HG02981 (cell line): ENCODE data around the gene CCL1.

ENCODE experiments used
- ATAC-seq: cut with Tn5 transposase; IDR thresholded peaks from one replicate; pipeline ENCODE4 v1.9.1; 2021; ENCODE audit warnings: mild to moderate bottlenecking, moderate library complexity; ENCODE audit not compliant: unreplicated experiment

The CCL1 gene

DNA sequence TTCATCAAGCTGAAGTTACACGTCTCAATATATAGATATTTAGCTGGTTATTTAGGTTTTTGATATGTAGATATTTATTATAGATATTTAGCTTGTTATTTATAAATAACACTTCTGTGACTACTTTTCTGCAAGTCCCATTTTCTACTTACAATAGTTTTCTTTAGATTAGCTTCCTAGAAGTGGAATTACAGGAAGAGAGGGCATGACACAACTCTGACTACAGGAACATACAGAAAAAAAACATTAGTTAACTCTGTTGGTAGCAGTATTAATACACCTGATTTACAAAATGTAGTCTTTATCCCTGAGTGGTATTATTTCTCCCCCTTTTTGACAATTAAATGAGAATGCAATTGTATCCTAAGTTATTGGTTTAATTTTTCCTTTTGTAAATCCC is 21.2 kb upstream of the CCL1 start:
- ATAC-seq: no peak

GRCh38 chr17:34383216-34383615 is 20.2 kb upstream of the CCL1 start:
- ATAC-seq: no peak

DNA sequence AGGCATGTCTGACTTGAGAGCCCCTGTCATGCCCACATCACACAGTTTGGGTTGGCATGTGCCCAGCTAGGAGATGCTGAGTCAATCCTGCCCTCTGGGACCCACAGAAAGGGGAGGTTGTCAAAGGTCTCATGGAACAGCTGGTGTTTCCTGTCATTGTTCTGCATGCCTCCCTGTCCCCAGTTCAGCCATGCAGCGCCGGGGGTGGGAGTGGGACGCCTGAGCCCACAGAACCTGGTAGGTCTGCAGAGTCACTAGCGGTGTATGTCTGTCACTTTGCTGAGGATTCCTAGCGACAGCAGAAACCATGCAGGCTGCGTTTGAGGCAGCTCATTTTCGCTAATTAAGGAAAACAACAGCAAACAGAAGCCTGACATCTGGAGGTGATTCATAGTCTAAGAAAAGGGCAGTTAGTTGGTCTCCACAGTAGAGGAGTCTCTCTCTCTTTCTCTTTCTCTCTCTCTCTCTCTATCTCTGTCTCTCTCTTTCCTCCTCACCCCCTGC is 19.6 kb upstream of the CCL1 start:
- no peak for ATAC-seq

- no peak for ATAC-seq
Observed at GRCh38 chr17:34379868-34380267, 16.8 kb upstream of the CCL1 start.

- ATAC-seq: peak; percentile 71
Observed at GRCh38 chr17:34378664-34379101, 15.7 kb upstream of the CCL1 start.

DNA sequence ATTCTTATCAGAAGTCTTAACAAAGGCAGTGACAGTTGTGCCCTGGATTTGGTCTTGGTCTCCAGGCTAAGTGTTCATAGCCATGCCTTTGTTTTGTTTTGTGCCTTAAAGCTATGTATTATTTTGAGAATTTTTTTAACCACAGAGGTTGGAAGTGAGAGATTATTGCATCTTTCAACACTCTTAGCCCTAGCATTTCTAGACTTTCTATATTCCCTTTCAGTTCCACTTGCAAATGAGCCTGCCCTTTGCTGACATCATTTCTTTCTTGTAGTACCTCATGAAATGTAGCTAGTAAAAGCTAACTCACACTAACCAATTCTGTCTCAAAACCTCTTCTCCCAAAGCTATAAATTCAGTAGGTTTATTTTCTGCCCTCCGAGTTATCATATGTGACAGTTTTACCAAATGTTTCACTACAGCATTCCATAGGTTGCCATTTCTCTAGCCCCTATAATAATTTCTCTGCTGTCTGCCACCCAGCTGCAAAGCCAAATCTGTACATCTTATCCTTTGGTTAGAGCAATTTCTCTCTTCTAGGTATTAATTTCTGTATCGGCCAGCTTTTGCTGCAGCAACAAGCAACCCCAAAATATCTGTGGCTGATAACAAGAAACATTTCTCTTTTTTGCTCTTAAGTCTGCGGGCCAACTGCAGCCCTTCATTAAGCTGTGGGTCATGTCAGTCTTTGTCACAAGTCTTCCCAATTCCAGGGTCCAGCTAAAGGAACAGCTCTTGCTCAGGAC is 14.2 kb upstream of the CCL1 start:
- no peak for ATAC-seq

GRCh38 chr17:34375426-34375997 is 12.5 kb upstream of the CCL1 start:
- ATAC-seq: no peak

DNA sequence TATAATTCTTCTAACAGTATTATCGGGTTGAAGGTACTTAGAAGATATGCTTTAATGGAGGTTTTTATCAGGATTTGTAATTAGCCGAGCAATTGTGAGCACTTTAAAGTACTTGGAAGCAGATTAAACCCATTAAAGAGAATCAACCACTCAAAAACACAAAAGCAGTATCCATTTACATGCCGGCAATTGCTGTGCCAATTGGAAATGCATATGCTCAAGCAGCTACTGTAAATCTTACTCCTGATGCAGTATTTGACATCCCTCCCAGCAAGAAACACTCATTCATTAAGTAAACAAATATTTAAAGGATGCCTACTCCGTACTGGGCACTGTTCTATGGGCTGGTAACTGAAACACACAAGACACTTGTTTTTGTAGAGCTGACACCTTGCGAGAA is 11.4 kb upstream of the CCL1 start:
- no peak for ATAC-seq

DNA sequence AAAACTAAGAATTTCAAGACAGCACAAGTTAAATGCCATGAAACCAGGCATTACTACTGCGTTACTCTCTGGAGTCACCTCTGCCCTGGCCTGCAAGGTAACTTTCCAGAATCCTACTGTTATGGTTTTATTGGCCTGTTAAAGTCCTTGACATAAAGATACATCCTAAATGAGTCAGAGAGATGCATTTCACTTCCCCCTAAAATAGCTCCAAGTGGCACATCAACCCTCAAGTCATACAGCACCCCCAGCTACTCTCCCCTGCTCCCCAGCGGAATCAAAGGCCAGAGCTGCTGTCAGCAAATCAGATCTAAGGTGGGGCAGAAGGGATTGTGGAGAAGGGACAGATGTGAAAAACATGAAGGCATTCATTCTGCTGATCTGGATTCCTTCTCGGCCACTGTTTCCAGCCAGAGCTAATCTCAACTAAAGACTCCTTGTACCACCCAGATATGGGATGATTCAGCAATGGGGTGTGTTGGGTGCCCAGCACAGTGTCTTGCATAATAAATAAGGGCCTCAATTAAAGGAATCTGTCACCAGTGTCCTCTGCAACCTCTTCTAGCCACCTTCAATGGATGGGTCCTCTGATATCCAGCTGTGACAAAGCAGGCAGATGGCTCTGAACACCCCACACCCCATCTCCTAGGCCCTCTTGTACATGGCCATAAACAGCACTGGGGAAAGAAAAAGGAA is 8.5 kb upstream of the CCL1 start:
- no peak for ATAC-seq

DNA sequence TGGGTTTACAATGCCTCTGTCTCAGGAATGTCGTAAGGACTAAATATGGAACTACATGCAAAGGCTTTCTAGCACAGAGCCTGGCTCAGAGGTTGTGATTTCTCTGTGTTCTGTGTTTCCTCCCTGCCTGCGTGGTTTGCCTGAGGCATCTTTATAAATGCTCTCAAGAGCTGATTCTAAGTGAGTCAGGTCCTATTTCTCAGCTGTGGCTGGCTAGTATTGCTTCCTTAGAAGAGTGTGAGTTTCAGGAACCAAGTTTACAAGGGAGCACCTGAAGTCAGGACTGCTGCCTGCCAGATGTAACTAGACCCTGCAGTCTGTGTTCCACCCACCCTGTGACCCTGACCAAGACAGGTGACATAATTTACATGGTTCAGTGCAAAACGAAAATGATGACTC is 8.0 kb upstream of the CCL1 start:
- ATAC-seq: no peak

- ATAC-seq: no peak
Observed at GRCh38 chr17:34370376-34370996, 7.5 kb upstream of the CCL1 start.

DNA sequence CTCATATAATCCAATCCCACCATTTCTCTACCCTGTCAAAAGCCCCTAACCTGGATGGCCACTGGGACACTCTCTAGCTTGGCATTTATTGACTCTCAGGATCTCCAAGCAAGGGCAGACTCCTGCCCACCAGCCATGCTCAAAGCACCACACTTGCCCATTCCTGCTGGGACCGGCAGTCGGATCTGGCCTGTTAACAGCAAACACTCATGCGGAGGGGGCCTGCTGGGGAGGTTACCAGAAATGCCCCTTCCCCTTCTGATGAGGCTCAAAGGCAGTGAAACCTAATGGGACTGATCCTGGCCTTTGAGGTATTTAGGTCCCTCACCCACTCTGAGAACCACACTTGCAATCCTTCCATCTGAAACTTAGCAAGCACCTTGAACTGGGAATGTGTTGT is 6.5 kb upstream of the CCL1 start:
- no peak for ATAC-seq

- no peak for ATAC-seq
Observed at GRCh38 chr17:34368946-34369500, 6.0 kb upstream of the CCL1 start.

DNA sequence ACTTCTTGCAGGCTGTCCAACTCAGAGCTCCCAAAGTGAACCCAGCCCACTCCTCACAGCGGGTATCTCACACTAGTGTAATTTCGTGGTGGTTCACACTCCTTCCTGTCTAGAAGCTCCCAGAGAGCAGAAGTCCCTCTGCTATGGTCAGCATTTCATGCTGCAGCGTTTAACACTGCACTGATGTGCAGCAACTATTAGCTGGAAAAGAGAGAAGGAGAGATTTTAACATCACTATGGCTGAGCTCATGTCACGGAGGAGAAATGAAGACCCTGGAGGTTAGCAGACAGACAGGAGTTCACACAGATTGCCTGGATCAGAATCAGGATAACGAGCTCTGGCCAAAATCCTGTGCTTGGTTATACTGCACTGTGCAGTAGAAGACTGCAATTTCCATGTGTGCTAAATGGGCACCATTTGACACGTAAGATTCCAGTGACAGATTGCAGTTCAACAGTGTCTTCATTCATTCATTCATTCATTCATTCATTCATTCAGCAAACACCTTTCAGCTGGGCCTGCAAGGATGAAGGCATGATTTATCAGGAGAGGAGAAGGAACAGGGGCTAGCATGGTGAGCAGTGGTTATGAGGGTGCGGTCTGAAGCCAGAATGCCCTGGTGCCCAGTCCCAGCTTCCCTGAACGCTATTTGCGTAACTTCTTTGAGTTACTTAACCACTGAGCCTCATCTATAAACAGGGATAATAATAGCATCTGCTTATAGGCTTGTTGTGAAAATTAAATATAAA is 5.3 kb upstream of the CCL1 start:
- no peak for ATAC-seq

DNA sequence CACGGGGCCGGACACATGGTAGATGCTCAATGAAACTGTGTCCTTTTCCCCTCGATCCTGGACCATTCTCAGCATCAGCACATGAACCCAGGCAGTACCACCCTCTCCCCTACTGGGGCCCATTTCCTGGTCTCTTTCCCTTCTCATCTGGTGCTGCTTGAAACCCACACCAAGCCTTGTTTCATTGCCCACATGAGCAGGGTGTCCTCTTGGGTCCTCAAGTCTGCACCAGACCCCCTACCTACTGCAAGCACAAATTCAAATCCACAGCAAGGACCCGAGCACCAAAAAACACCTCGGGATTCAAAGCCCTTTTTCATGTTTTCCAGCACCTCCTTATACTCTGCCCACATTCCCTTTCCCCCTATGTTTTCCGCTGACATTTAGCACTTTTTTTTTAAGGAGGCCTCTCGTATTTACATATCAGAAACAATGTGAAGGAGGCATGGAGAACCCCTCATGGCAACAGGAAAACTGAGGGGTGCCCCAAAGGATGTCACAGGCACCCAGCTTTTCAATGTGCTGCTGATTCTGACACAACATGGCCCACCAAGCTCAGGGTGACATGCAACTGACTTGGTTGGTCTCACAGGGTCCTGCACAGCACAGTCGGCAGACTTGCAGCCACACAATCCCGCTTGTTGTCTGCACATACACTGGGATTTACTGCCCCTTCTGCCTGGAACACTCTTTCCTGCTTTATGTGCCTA is 4.6 kb upstream of the CCL1 start:
- no peak for ATAC-seq

GRCh38 chr17:34366529-34367107 is 3.6 kb upstream of the CCL1 start:
- ATAC-seq: no peak

- ATAC-seq: no peak
Observed at GRCh38 chr17:34366010-34366409, 3.0 kb upstream of the CCL1 start.

DNA sequence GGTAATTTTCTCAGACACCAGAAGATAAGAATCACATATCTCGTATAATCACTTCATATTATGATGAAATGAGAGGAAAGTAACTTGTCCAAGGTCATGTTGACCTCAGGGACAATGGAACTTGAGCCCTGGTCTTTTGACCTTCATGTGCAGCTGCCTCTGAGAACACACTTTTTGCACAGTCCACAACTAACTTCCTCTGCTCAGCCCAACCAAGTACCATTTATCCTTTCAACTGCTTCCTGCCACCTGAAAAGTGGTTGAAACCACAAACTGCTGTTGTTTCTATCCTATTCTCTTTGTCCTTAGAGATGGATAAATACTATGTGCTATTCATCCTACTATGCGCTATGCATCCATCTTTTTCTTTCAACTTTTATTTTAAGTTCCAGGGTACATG is 2.3 kb upstream of the CCL1 start:
- ATAC-seq: no peak

GRCh38 chr17:34364751-34365150 is 1.7 kb upstream of the CCL1 start:
- no peak for ATAC-seq
